Stimulated activated CD4-positive, alpha-beta T cell treated with anti-CD3 and anti-CD28 coated beads, Interleukin-15, amount 100 ng/mL, for 1 hour (primary cell): ENCODE data around the gene CACNA1B.

Source experiments
- DNase-seq, 2 donors: peaks; one replicate each; pipeline ENCODE4 v3.0.0-alpha.2; 2020; ENCODE audit warnings: low read depth in 1 of 2, low spot score in 1 of 2

Gene CACNA1B

DNA sequence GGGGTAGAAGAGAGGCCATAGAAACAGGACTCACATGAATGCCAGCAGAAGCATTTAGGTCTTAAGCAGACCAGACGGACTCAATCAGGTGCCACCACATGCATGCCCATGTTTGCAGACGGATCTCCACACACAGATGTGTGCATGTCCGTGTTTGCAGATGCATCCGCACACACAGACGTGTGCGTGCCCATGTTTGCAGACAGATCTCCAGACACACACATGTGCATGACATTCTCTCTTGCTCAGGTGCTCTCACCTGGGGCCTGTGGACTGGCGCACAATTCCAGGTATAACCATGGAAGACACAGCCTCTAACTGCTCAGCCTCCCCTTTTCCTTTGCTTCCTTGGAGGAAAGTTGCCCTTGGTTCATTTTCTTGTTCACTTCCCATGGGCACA lies 148.3 kb downstream of the CACNA1B start:
- DNase-seq = no peak

DNA sequence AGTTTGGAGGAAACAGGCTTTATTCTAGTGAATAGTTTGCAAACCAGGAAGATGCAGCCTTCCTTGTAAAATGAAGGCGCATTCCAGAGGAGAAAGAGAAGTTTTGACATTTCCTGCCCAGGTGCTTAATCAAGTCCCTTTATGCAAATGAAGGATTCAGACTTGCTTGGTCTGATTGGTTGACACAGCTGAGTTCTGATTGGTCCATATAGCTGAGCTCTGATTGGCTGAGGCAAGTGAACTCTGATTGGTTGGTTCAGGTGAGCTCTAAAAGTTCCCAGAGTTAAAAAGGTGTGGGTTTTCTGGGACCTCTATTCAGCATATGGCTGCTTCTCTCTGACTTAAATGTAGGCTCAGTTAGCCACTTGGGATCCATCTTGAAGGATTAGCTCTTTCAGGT lies 151.0 kb downstream of the CACNA1B start:
- DNase-seq = no peak

DNA sequence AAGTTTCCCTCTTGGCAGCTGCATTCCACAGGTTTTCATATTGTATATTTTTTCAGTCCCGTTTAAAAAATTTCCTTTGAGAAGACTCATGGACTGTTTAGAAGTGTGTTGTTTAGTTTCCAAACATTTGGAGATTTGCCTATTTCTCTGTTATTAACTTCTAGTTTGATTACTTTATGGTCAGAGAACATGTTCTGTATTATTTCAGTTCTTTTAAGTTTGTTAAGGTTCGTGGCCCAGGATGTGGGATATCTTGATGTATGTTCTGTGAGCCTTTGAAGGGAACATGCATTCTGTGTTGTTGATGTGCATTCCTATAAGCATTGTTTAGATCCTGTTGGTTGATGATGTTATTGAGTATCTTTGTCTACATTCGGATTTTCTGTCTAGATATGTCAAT lies 153.6 kb downstream of the CACNA1B start:
- no peak for DNase-seq

DNA sequence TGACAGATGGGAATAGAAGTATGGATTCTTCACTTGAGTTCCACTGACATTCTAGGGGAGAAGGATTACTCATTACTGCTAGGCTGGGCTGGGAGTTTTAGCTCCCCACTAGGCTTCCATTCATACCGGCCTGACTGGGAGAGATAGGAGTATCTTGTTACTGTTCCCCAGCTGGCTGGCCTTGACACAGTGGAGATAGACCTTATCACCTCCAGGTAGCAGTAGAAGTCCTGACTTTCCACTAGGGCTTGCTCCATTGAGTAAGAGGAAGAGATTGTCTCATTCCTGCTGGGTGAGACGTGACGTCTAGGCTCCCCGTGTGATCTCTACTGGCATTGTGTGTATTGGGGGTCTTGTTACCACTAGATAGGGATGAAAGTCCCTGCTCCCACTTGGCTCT lies 156.4 kb downstream of the CACNA1B start:
- DNase-seq = no peak

DNA sequence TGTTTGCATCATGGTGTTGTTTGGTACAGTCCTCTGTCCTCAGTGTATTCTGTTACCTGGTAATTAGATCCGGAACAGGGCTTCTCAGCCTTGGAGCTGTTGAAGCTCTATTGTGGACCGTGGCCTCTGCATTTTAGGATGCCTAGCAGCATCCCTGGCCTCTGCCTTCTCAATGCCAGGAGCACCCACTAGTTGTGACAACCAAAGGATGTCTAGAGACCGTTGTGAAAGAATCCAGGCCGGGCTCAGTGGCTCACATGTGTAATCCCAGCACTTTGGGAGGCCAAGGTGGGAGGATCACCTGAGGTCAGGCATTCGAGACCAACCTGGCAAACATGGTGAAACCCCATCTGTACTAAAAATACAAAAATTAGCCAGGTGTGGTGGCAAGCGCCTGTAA lies 159.6 kb downstream of the CACNA1B start:
- DNase-seq = no peak

DNA sequence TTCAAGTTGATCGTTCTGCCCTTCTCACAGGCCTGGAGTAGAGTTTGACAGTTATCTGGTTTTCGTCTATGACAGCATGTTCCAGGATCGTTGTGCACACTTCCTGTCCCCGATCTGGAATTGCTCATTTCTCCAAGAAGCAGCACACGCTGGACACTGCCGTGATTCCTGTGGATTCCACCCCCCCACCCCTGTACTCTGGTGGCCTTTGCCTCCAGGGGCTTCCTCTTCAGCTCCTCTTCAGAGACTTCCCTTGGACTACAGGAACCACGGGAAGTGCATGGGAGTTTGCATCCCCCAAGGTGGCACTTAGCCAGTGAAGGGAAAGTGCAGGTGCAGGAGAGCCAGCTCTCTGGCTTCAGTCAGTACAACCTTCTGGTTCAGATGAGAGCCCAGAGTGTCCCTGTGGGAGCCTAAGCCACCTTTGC lies 160.7 kb downstream of the CACNA1B start:
- DNase-seq = no peak

DNA sequence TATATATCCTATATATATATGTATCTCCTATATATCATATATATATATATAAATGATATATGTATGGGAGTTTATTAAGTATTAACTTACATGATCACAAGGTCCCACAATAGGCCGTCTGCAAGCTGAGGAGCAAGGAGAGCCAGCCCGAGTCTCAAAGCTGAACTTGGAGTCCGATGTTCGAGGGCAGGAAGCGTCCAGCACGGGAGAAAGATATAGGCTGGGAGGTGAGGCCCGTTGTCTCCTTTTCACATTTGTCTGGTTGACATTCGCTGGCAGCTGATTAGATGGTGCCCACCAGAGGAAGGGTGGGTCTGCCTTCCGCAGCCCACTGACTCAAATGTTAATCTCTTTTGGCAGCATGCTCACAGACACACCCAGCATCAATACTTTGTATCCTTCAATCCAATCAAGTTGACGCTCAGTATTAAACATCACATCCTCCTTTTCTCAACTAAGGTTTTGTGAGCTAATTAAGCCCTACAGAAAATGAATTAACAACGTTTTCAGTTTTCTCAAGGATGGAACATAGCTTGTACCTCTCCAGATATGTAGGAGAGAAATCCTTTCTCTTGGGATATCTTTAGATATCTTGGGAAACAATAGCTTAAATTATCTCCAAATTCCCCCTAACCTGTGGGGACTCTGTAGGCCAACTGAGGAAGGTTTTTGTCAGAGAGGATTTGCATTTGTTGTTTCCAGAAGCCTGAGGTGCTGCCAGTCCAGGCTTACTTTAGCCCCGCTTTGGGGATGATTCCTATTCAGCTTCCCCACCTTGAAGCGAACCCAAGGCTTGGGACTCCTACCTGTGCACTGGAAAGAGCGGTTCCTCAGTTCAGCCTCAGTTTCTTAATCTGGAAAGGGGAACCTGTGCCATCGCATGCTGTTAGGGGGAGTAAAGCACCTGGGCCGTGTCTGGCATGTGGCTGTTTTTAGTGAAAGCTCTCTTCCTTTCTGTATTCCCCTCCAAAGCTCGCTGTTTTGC lies 163.2 kb downstream of the CACNA1B start:
- no peak for DNase-seq

DNA sequence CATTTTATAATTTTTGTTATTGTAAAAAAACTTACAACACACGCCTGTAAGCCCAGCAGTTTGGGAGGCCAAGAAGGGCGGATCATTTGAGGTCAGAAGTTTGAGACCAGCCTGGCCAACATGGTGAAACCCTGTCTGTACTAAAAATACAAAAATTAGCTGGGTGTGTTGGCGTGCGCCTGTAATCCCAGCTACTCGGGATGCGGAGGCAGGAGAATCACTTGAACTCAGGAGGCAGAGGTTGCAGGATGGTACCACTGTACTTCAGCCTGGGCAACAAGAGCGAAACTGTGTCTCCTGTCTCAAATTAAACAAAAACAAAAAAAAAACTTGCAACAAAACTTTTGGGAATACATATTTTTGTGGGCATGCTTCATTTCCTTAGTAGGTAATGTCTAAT lies 164.6 kb downstream of the CACNA1B start:
- no peak for DNase-seq

DNA sequence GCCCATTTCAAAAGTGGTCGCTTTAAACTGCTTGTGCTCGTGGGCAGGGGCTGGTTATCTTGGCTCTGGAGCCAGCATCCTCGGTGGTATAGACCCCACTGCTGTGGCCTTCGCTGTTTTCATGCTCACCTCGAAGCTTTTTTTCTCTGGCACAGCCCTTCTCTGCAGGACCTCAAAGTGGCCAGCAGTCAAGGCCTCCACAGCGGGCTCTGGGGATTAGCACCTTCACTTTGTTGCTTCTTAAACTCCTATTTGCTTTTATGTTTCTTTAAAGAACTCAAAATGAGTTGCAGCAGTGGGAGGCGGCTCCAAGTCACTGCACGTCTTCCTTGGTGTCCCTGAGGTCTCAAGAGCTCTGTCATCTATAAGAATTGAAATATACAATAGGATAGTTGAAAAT lies 165.1 kb downstream of the CACNA1B start:
- no peak for DNase-seq

DNA sequence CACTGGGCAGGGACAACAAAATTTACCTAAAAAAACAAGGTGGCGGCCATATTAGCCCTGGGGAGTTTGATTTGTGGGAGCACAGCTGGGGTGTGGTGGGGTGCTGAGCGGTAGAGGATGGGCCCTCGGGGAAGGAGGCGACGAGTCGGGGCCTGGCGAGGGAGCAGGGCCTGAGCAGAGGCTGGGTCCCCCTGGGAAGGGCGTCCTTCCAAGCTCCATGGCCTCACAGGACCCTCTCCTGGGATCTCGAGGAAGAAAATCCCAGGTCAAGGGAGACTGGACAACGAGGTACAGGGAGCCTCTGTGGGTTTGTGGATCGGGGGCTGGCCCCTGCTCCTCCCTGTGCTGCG lies 165.5 kb downstream of the CACNA1B start:
- DNase-seq = no peak

DNA sequence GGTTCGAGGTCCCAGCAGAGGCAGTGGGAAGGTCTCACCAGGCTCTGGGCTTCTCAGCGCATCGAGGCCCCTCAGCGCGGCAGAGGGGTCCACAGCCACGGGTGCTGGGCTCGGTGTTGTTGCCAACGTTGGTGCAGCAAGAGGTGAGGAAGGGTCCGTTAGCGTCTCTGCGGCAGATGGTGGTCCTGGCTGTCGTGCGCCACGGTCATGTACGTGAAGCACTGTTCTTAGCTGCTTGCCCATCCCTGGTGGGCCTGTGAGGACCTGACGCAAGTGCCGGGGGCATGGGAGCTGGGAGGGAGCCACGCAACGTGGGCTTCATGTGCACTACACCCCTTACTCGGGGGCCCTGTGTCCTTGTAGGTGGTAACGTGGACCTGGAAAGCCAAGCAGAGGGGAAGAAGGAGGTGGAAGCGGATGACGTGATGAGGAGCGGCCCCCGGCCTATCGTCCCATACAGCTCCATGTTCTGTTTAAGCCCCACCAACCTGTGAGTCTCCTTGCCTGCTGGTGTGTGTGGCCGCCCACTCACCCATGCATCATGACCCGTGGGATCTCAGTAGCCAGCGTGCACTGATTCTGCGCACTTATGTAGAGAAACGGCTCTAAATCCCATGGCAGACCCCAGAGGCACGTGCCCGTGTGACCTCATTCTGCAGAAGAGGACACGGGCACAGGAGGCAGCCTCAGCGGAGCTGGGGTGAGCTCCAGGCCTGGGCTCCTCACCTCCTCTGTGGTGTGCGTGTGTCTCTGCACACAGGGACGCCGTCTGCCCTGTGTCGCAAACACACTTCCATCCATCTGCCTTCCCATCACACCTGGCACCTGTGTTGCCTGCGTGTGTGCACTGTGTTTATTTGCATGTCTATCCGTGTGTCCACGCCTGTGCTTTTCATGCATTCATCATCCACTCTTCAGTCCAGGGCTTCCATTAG lies 166.1 kb downstream of the CACNA1B start:
- no peak for DNase-seq

DNA sequence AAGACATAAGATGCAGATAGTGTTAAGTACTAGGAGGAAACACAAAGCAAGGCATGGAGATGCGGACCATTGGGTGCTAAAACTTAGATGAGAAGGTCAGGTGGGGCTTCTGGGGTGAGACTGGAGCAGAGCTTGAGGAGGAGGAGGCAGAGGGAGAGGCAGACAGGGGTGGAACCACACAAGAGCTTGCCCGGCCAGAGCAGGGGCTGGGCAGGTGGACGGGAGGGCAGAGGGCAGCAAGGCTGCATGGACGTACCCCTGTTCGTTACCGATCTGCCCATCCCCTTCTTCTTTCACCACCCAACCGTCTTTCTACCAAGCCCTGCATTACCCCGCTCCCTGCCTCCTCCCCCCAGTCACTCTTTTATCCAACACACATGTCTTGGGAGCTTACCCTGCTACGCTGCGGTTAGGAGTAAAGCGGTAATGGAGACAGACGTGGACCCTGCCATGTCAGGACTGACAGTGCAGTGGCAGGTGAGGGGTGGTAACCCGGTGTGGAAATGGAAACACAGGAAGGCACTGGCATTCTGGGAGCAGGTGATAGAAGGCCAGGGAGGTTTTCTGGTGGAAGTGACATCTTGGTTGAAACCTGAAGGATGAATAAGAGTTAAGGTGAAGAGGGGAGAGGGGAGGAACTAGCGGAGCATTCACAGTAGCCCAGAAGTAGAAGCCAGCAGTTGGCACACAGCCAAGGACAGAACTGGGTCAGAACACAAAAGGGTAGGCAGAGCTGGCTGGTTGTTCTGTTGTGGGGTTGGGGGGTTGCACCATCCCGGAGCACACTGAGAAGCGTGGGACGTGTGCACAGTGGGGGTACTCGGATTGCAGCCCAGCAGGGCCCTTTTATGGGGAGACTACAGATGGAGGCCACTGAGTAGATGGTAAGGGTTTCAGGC lies 167.2 kb downstream of the CACNA1B start:
- DNase-seq = no peak

DNA sequence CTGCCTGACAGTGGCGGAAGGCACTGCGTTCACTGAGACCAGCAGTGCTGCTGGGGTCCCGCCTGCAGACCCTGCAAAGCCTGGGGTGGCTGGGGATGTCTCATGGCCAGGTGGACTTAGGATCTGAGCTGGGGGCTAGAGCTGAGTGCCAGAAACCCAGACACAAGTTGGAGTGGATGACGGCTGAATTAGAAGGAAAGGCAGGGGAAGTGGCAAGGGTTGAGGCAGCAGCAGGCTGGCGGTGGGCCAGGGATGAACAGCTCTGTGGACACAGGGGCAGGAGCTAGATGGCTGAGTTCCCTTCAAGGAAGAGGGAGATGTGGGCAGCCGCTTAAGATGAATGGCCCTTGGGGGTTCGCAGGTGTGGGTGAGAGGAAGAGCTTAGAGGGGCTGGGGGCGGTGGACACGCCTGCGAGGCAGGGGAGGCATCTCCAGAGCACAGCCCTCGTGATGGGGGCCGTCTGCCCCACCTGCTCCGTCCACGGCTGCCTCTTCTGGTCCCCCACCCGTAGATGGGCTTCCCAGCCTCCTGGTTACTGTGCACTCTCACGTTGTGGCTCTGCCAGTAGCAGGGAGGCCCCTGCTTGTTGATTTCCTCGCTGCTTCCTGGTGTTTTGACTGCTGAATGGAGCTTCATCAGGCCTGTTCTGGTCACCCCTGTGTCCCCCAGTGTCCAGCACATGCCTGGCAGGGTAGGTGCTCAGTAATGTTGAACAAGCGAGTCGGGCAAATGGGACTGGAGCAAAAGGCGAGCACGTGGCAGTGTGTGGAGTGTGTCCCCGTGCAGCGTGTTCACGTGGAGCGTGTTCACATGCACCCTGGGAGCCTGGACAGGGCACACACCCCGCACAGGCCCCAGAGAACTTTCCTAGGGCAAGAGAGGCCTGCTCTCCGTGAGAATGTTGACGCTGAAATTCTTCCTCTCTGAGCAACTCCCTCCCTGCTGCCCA lies 168.2 kb downstream of the CACNA1B start:
- no peak for DNase-seq

DNA sequence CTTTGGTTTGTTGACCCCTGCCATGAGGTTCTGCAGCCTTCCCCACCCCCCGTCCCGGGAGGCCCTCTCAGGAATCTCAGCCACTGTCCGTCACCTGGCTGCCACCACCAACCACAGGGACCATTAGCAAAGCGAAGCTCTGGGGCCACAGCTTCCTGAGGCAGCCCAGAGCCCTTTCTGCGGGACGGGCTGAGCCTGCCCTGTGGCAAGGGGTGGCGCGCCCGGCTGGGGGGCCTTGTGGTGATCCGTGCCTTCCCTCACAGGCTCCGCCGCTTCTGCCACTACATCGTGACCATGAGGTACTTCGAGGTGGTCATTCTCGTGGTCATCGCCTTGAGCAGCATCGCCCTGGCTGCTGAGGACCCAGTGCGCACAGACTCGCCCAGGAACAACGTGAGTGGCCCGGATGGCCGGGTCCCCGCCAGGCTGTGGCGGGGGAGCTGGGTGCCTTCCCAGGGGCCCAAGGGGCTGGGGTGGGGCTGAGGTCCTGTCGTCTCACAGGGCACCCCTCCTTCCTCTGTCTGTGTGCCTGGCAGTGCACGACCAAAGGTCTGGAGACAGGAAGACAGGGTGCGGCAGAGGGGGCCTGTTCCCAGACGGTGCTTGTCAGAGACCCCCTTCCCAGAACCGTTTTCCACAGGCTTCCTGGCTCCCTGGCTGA lies 169.2 kb downstream of the CACNA1B start:
- DNase-seq = no peak

DNA sequence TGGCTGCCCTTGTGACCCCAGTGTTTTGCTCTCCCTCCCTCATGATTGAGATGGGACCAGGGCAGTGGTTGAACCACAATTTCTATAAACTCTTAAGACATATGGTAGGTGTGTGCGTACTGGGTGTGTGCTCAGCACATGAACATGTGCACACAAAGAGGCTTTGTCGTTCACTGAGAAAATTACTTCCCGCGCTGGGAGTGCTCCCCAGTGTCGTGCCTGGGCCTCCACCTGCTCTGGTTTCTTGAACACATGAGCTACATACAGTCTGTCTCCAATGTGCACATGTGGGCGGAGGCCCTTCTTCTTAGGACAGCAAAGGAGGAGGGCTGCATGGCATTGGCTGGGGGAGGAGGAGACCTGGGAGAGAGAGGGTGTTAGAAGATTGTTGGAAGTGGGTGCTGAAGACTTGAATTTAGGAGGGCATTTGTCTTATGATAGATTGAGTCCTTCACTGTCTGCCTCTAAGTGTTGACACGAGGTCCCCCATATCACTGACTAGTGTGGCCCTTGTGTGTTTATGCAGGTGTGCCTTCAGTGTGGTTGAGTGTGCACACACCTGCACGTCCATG lies 170.0 kb downstream of the CACNA1B start:
- no peak for DNase-seq

DNA sequence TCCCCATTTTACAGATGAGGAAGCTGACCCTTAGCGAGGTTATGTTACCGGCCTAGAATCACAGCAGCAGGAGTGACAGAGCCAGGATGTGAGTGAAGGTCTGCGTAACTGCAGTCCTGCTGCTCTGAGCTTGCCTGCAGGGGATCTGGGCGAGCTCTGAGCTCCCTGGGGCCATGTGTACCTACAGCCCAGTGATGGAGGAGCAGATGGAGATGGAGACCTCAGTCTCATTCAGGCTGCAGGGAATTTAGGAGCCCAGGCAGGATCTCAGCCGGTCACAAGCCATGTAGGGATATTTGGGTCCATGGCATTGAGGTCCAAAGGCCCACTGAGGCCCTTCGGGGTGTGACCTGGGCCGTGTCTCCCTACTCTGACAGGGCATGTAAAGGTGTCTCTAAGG lies 170.6 kb downstream of the CACNA1B start:
- DNase-seq = no peak

DNA sequence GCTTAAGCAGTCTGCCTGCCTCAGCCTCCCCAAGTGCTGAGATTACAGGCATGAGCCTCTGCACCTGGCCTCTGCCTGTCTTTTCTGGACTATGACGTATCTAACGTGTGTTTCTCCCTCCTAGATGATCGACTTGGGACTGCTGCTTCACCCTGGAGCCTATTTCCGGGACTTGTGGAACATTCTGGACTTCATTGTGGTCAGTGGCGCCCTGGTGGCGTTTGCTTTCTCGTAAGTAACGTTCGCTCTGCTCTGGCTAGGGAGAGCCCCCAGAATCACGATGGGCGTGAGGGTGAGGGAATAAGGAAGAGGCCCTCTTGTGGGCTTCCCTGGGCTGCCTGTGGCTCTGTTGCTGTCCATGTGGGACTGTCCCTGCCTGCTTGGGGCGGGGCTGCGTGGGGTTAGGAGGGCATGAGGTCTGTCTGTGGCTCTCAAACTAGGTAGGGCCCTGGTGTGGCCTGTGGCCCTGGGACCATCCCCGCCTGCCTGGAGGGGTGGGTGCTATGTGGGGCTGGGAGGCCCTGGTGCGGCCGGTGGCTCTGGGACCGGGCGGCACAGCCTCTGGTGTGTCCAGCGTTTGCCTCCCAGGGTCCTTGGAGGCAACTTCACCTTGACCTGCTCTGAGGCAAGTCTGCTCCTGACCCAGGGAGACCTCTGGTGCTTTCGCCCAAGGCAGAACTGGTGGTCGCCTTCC lies 171.7 kb downstream of the CACNA1B start:
- DNase-seq = no peak

DNA sequence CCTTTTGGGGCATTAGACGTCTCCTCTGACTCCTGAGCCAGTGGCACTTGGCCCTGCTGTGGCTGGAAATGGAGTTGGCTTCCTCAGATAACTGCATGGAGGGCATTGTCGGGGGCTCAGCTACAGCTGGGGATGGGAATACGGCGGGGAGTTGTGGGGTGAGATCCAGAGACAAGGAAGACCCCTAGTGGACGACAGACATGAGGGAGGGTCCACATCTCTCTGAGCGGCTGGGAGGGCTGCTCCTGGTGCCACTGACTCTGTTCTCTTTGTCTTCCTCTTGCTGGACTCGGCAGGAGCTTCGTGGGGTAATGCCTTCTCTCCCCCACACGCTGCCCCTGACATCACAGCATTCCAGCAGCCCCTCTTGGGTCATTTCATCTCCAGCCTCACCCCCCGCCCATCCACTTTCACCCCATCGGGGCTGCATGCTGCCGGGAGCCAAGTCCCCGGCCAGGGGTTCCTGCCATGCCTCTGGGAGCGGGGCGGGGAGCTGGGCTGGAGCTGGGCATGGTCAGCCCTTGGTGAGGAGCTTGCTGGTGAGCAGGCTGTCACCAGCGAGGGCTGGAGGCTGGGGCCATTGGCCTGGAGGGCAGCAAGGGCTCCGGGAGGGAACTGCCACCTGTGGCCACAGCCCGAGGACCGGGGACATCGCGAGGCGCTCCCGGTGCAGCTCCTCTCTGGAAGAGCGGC lies 172.3 kb downstream of the CACNA1B start:
- DNase-seq = no peak
